GM13976 (cell line): ENCODE measurements around the gene CFAP410.

ENCODE experiments used
- DNase-seq: peaks from one replicate; pipeline ENCODE4 v3.0.0; 2012; ENCODE audit warnings: low spot score
- CTCF ChIP-seq: IDR thresholded peaks from 2 replicates; pipeline ENCODE4 v1.5.1; 2012; ENCODE audit warnings: borderline replicate concordance, mild to moderate bottlenecking; ENCODE audit not compliant: insufficient read depth; ENCODE audit errors: extremely low read depth, missing control alignments, control extremely low read depth
- in situ Hi-C: fragments of 300-500 bp; cut with MboI; formaldehyde crosslinking; loops from one replicate; pipeline ENCODE4 v1.12.0; 2022; ENCODE audit warnings: low sequenced_read_pairs, mixed read lengths, inconsistent platforms; ENCODE audit not compliant: unreplicated experiment

The CFAP410 gene

GRCh38 chr21:44294391-44295162 lies 44.6 kb downstream of the CFAP410 start:
- in situ Hi-C loops = loop anchor here (25.0 kb wide), 2 partner anchors 257 to 482 kb away; no protein-coding TSS in a partner anchor
- no peak for DNase-seq
- TF ChIP-seq CTCF = no peak

- no peak for TF ChIP-seq CTCF
- in situ Hi-C loops = loop anchor here (25.0 kb wide), 2 partner anchors 256 to 481 kb away; no protein-coding TSS in a partner anchor
- no peak for DNase-seq
These were observed 45.5 kb downstream of the CFAP410 start for GRCh38 chr21:44293551-44294231.

GRCh38 chr21:44292812-44293195 lies 46.4 kb downstream of the CFAP410 start:
- DNase-seq = no peak
- no peak for TF ChIP-seq CTCF
- in situ Hi-C loops = loop anchor here (25.0 kb wide), 2 partner anchors 256 to 481 kb away; no protein-coding TSS in a partner anchor

- no peak for DNase-seq
- in situ Hi-C loops = loop anchor here (25.0 kb wide), 2 partner anchors 255 to 480 kb away; no protein-coding TSS in a partner anchor
- TF ChIP-seq CTCF = no peak
These were observed 47.0 kb downstream of the CFAP410 start for GRCh38 chr21:44291936-44292811.

- no peak for DNase-seq
- in situ Hi-C loops = loop anchor here (25.0 kb wide), 2 partner anchors 254 to 479 kb away; no protein-coding TSS in a partner anchor
- no peak for TF ChIP-seq CTCF
These were observed 47.9 kb downstream of the CFAP410 start for GRCh38 chr21:44291078-44291935.
